GM21619 (cell line): ENCODE data around the gene USP17L30.
"Not testable (repeated sequence)": the region's sequence is repeated elsewhere in the genome, so short reads cannot be mapped to it uniquely, and the experiment has no call there.

Source experiments
- ATAC-seq: cut with Tn5 transposase; IDR thresholded peaks from one replicate; pipeline ENCODE4 v1.9.1; 2021; ENCODE audit not compliant: unreplicated experiment

The USP17L30 gene, protein sequence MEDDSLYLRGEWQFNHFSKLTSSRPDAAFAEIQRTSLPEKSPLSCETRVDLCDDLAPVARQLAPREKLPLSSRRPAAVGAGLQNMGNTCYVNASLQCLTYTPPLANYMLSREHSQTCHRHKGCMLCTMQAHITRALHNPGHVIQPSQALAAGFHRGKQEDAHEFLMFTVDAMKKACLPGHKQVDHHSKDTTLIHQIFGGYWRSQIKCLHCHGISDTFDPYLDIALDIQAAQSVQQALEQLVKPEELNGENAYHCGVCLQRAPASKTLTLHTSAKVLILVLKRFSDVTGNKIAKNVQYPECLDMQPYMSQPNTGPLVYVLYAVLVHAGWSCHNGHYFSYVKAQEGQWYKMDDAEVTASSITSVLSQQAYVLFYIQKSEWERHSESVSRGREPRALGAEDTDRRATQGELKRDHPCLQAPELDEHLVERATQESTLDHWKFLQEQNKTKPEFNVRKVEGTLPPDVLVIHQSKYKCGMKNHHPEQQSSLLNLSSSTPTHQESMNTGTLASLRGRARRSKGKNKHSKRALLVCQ

DNA sequence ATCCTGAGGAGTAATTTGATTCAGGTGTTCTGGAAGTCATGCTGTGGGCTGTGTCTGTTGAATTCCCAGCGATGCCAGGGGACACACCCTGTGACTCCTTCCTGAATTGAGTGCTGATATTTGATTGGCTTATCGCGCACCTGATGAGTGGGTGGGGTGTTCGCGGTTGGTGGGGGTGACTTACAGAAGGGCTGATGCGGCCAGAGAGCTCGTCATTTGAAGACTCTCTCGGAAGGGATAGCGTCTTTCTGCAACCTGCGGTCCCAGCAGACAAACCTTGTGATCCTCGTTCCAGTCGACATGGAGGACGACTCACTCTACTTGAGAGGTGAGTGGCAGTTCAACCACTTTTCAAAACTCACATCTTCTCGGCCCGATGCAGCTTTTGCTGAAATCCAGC lies at the start of gene USP17L30:
Gene USP17L30 (plus strand): TSS at position 301 of the 400 bp plus-strand sequence. CDS start 0 bp downstream, at position 301.
- not testable (repeated sequence) for ATAC-seq

DNA sequence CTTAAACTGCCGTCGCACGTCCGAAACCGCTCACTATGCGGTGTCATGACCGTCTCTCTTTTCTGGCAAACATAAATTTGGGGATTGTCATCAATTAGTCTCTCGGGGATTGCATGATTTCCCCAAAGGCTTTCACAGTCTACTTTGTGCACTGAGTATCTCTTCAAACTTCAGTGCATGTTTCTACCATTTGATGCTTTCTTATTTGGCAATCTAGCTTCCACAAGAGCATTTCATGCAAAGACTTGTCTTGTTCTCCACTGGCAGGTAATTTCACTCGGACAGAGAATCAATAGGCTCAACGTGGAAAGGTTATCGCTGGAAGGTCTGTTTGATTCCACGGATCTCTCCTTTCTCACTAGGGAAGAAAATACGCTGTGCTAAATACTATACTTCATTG lies 38.7 kb upstream of the USP17L30 start:
- not testable (repeated sequence) for ATAC-seq

DNA sequence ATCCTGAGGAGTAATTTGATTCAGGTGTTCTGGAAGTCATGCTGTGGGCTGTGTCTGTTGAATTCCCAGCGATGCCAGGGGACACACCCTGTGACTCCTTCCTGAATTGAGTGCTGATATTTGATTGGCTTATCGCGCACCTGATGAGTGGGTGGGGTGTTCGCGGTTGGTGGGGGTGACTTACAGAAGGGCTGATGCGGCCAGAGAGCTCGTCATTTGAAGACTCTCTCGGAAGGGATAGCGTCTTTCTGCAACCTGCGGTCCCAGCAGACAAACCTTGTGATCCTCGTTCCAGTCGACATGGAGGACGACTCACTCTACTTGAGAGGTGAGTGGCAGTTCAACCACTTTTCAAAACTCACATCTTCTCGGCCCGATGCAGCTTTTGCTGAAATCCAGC lies 38.1 kb upstream of the USP17L30 start, which contains the start of gene USP17L24:
Gene USP17L24 (plus strand): TSS at position 301 of the 400 bp plus-strand sequence. CDS start 0 bp downstream, at position 301.
- ATAC-seq = not testable (repeated sequence)

DNA sequence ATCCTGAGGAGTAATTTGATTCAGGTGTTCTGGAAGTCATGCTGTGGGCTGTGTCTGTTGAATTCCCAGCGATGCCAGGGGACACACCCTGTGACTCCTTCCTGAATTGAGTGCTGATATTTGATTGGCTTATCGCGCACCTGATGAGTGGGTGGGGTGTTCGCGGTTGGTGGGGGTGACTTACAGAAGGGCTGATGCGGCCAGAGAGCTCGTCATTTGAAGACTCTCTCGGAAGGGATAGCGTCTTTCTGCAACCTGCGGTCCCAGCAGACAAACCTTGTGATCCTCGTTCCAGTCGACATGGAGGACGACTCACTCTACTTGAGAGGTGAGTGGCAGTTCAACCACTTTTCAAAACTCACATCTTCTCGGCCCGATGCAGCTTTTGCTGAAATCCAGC lies 33.3 kb upstream of the USP17L30 start, which contains the start of gene USP17L25:
Gene USP17L25 (plus strand): TSS at position 301 of the 400 bp plus-strand sequence. CDS start 0 bp downstream, at position 301.
- ATAC-seq = not testable (repeated sequence)

DNA sequence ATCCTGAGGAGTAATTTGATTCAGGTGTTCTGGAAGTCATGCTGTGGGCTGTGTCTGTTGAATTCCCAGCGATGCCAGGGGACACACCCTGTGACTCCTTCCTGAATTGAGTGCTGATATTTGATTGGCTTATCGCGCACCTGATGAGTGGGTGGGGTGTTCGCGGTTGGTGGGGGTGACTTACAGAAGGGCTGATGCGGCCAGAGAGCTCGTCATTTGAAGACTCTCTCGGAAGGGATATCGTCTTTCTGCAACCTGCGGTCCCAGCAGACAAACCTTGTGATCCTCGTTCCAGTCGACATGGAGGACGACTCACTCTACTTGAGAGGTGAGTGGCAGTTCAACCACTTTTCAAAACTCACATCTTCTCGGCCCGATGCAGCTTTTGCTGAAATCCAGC lies 28.6 kb upstream of the USP17L30 start, which contains the start of gene USP17L26:
Gene USP17L26 (plus strand): TSS at position 301 of the 400 bp plus-strand sequence. CDS start 0 bp downstream, at position 301.
- ATAC-seq = not testable (repeated sequence)

DNA sequence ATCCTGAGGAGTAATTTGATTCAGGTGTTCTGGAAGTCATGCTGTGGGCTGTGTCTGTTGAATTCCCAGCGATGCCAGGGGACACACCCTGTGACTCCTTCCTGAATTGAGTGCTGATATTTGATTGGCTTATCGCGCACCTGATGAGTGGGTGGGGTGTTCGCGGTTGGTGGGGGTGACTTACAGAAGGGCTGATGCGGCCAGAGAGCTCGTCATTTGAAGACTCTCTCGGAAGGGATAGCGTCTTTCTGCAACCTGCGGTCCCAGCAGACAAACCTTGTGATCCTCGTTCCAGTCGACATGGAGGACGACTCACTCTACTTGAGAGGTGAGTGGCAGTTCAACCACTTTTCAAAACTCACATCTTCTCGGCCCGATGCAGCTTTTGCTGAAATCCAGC lies 23.8 kb upstream of the USP17L30 start, which contains the start of gene USP17L5:
Gene USP17L5 (plus strand): TSS at position 301 of the 400 bp plus-strand sequence. CDS start 0 bp downstream, at position 301.
- not testable (repeated sequence) for ATAC-seq

DNA sequence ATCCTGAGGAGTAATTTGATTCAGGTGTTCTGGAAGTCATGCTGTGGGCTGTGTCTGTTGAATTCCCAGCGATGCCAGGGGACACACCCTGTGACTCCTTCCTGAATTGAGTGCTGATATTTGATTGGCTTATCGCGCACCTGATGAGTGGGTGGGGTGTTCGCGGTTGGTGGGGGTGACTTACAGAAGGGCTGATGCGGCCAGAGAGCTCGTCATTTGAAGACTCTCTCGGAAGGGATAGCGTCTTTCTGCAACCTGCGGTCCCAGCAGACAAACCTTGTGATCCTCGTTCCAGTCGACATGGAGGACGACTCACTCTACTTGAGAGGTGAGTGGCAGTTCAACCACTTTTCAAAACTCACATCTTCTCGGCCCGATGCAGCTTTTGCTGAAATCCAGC lies 19.1 kb upstream of the USP17L30 start, which contains the start of gene USP17L27:
Gene USP17L27 (plus strand): TSS at position 301 of the 400 bp plus-strand sequence. CDS start 0 bp downstream, at position 301.
- ATAC-seq = not testable (repeated sequence)

DNA sequence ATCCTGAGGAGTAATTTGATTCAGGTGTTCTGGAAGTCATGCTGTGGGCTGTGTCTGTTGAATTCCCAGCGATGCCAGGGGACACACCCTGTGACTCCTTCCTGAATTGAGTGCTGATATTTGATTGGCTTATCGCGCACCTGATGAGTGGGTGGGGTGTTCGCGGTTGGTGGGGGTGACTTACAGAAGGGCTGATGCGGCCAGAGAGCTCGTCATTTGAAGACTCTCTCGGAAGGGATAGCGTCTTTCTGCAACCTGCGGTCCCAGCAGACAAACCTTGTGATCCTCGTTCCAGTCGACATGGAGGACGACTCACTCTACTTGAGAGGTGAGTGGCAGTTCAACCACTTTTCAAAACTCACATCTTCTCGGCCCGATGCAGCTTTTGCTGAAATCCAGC lies 14.3 kb upstream of the USP17L30 start, which contains the start of gene USP17L28:
Gene USP17L28 (plus strand): TSS at position 301 of the 400 bp plus-strand sequence. CDS start 0 bp downstream, at position 301.
- ATAC-seq = not testable (repeated sequence)

DNA sequence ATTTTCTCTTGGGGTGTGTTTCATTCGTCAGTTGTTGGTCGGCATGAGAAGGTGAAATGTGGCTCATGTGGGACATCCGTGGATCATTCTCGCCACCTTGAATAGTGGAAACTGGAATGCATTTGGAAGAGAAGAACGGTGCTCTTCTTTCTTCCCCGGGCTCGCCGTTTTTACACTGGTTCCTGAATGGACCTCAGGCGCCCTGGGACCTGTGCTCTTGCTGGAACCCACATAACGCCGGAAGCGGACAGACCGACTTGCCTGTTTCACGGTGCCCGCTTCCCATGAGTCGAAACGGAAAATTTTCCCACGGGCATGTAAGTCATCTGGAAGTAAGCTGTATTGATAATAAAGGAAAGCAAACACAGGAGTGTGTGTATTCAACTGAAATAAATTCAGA lies 12.1 kb upstream of the USP17L30 start:
- not testable (repeated sequence) for ATAC-seq

DNA sequence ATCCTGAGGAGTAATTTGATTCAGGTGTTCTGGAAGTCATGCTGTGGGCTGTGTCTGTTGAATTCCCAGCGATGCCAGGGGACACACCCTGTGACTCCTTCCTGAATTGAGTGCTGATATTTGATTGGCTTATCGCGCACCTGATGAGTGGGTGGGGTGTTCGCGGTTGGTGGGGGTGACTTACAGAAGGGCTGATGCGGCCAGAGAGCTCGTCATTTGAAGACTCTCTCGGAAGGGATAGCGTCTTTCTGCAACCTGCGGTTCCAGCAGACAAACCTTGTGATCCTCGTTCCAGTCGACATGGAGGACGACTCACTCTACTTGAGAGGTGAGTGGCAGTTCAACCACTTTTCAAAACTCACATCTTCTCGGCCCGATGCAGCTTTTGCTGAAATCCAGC lies 9.6 kb upstream of the USP17L30 start, which contains the start of gene USP17L29:
Gene USP17L29 (plus strand): TSS at position 301 of the 400 bp plus-strand sequence. CDS start 0 bp downstream, at position 301.
- ATAC-seq = not testable (repeated sequence)

DNA sequence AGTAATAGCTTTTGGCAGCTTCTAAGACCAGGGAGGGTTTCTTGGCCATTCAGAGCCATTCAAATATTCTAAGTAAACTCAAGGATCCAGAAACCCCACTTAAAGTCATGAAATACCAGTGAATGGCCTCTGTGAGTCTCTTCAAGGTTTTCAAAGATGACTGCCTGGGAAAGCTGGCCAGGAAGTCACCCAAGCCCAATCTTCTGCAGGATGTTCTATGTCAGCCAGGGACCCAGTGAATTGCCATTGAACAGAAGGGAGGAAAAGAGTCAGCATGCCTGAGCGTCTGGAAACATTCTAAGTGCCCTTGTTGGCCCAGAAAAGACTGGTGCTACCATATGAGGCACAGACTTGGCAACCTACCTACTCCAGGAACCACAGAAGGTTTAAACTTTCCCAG lies 17.0 kb downstream of the USP17L30 start:
- ATAC-seq = not testable (repeated sequence)

DNA sequence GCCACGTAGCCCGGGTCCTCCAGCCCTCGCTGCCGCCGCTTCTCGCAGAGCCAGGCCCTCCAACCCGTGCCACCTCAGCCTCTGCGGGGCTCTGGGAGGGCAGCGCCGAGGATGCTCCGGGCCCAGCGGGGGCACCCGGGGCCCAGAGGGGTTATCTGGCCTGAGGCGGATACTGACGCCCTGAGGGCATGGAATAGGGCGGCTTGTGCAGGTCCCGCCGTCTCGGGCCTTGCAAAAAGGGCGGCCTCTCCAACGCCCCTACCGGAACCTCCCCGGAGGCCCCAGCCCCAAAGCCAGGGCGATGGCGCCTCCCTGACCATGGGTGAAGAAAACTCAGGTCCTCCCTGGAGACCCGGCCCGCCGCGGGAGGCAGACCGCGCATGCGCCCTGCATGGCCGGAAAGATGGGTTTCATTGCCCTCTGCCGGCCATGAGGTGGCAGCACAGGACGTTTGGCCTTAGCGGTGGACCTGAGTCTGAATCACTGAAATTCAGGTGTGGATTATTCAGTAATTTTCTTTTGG lies 18.1 kb downstream of the USP17L30 start:
- ATAC-seq = not testable (repeated sequence)

DNA sequence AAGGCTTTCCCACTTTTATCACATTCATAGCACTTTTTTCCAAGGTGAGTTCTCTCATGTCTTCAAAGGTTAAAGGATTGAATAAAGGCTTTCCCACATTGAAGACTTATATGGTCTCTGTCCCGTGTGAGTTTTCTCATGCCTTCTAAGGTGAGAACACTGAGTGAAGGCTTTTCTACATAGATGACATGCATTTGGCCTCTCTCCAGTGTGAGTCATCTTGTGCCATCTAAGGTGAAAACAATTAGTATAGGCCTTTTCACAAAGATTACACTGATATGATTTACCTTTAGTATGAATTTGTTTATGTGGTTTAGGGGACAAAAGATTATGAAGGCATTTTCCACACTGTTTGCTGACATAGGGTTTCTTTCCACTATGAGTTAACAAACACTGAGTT lies 21.2 kb downstream of the USP17L30 start:
- ATAC-seq = no peak

DNA sequence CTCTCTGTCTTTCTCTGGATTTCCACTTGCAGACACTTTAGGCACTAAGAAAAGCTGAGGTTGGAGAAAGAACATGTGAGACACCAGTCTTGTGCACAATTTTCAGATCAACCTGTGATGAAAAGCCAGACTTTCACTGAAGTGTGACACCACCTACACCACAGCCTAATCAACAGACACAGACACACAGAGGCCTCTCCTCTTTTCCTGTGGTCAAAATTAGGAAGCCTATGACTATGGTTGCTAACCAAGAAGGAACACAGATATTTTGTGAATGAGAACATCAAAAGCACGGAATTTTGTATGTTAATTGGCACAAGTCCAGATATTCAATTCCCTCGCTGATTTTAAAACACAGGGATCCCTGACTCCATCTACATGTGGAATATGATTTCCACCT lies 26.1 kb downstream of the USP17L30 start:
- not testable (repeated sequence) for ATAC-seq

DNA sequence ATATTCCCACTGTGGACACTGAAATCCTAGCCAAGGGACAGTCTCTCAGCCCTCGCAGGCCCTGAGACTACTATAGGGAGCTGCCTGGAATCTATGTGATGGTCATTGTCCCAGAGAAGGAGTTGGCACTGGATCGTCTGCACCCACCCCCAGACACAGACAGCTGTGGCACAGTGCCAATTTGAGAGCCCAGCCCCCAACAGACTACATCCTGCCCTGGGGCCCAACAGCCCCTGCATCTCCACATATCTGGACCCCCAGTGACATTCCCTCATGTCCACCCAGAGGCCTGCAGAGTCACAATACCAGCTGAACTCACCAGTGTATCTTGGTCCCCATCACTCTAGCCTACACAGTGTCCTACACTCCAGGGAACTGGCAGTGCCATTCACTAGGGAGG lies 42.8 kb downstream of the USP17L30 start:
- ATAC-seq = not testable (repeated sequence)

DNA sequence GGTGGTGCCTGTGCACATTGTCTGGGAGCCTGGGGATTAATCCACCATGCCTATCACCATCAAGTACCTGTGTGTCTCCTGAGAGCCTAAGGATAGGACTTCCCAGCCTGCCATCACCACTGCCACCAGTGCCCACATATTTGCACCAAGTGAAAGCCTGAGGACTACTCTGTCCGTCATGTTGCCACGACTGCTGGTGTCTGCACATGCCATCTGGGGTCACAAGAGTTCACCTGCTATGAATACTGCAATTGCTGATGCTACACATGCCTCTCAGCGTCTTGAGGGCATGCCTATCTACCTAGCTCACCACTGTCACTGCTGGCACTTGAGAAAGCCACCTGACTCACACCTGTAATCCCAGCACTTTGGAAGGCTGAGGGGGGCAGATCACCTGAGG lies 43.6 kb downstream of the USP17L30 start:
- not testable (repeated sequence) for ATAC-seq

DNA sequence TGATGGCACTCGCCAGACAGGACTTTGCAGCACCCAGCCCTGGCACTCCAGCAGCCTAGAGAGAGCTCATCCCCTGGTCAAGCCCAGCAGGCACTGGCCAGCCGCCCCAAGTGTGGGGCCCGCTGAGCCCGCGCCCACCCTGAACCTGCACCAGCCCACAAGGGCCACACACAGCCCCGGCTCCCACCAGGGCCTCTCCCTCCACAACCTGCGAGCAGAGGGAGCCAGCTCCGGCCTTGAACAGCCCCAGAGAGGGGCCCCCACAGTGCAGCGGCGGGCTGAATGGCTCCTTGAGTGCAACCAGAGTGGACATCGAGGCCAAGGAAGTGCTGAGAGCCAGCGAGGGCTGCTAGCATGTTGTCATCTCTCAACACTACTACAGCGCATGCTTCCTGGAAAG lies 46.9 kb downstream of the USP17L30 start:
- no peak for ATAC-seq
